ENCODE measurements around the gene GAL3ST3. TPM values are rescaled to one million over a fixed set of nuclear protein-coding genes. Genes with fewer than 3 reads are reported as not detected.

The GAL3ST3 gene
- total RNA-seq, 1 donor from 2014 or later: 0.61 TPM

GRCh38 chr11:66001942-66002647, 46.9 kb downstream of the GAL3ST3 start, which contains the start of the genes BANF1 and EIF1AD:
TSS of gene BANF1 (plus strand) at chr11:66002503. CDS start at chr11:66003251, 748 bp downstream.
TSS of gene EIF1AD (minus strand) at chr11:66002157. CDS start at chr11:66000389, 1,768 bp downstream.
- Mint-ChIP-seq H3K4me1 (ENCODE audit: low read depth, unreplicated experiment) (peaks cover 20% of the 10 kb centered on the region), H3K36me3 (ENCODE audit: low read depth, unreplicated experiment) (peaks cover 14% of the 10 kb centered on the region), H3K4me3 (ENCODE audit: unreplicated experiment) (peak within 1 kb of the TSS; percentile 100), H3K9me3 (ENCODE audit: unreplicated experiment) (no peaks in the 10 kb centered on the region), H3K27ac (ENCODE audit: unreplicated experiment) (peak within 1 kb of the TSS; percentile 98), H3K27me3 (ENCODE audit: low read depth, unreplicated experiment) (no peaks in the 10 kb centered on the region)
- no peak for TF ChIP-seq EZH2 (IDR thresholded peaks at IDR 0.05; ENCODE audit: insufficient read depth, low read length)
- TF ChIP-seq CTCF (IDR thresholded peaks at IDR 0.05; ENCODE audit: insufficient read depth, low read depth, low read length): no peak
- peaks cover 32% of the 10 kb centered on the region for H4K20me1 ChIP-seq (ENCODE audit: insufficient read depth, low read length)
- peak within 1 kb of the TSS; percentile 91 for H3K27ac ChIP-seq (ENCODE audit: low read depth, low read length)
- FAIRE-seq (no peak), DNase-seq (ENCODE audit: low read depth) (peak; percentile 96)
- peaks cover 37% of the 10 kb centered on the region for H3K36me3 ChIP-seq (ENCODE audit: insufficient read depth, low read length)
- H3K4me1 ChIP-seq (ENCODE audit: insufficient read depth, low read length): peaks cover 3% of the 10 kb centered on the region
- no peaks in the 10 kb centered on the region for H3K27me3 ChIP-seq (ENCODE audit: insufficient read depth, low read length)
- peak within 1 kb of the TSS; percentile 95 for H3K9ac ChIP-seq (ENCODE audit: low read length)
- no peaks in the 10 kb centered on the region for H3K9me3 ChIP-seq (ENCODE audit: insufficient read depth, low read depth, low read length)
- H3K4me2 ChIP-seq (ENCODE audit: low read length): peak within 1 kb of the TSS; percentile 96
- peaks cover 52% of the 10 kb centered on the region for H3K79me2 ChIP-seq (ENCODE audit: insufficient read depth, low read length)
- peak within 1 kb of the TSS; percentile 99 for H2AFZ ChIP-seq (ENCODE audit: low read depth, low read length)
- H3K4me3 ChIP-seq (ENCODE audit: insufficient read depth, low read depth, low read length): peak within 1 kb of the TSS; percentile 99

- no peak overlapping the region for H3K4me2 ChIP-seq (ENCODE audit: low read length)
- H3K27me3 ChIP-seq (ENCODE audit: insufficient read depth, low read length): no peaks in the 10 kb centered on the region
- H3K9ac ChIP-seq (ENCODE audit: low read length): no peak overlapping the region
- no peak for DNase-seq (ENCODE audit: low read depth)
- peaks cover 3% of the 10 kb centered on the region for H3K4me1 ChIP-seq (ENCODE audit: insufficient read depth, low read length)
- H3K27ac ChIP-seq (ENCODE audit: low read depth, low read length): no peak overlapping the region
- TF ChIP-seq EZH2 (IDR thresholded peaks at IDR 0.05; ENCODE audit: insufficient read depth, low read length): no peak
- TF ChIP-seq CTCF (IDR thresholded peaks at IDR 0.05; ENCODE audit: insufficient read depth, low read depth, low read length): no peak
- H3K36me3 ChIP-seq (ENCODE audit: insufficient read depth, low read length): peaks cover 27% of the 10 kb centered on the region
- peaks cover 36% of the 10 kb centered on the region for H3K79me2 ChIP-seq (ENCODE audit: insufficient read depth, low read length)
- FAIRE-seq: no peak
- H3K4me3 ChIP-seq (ENCODE audit: insufficient read depth, low read depth, low read length): no peak overlapping the region
- Mint-ChIP-seq H3K27me3 (ENCODE audit: low read depth, unreplicated experiment) (no peaks in the 10 kb centered on the region), H3K36me3 (ENCODE audit: low read depth, unreplicated experiment) (peaks cover 14% of the 10 kb centered on the region), H3K27ac (ENCODE audit: unreplicated experiment) (no peak overlapping the region), H3K9me3 (ENCODE audit: unreplicated experiment) (no peaks in the 10 kb centered on the region), H3K4me1 (ENCODE audit: low read depth, unreplicated experiment) (peaks cover 10% of the 10 kb centered on the region), H3K4me3 (ENCODE audit: unreplicated experiment) (peak overlapping the region; percentile 40)
- peaks cover 32% of the 10 kb centered on the region for H4K20me1 ChIP-seq (ENCODE audit: insufficient read depth, low read length)
- H2AFZ ChIP-seq (ENCODE audit: low read depth, low read length): no peak overlapping the region
- H3K9me3 ChIP-seq (ENCODE audit: insufficient read depth, low read depth, low read length): no peaks in the 10 kb centered on the region
Observed at GRCh38 chr11:65997286-65997685, 51.7 kb downstream of the GAL3ST3 start.

GRCh38 chr11:65992056-65992455, 56.9 kb downstream of the GAL3ST3 start:
- Histone ChIP-seq H2AFZ (ENCODE audit: low read depth, low read length) (no peak overlapping the region), H3K4me3 (ENCODE audit: insufficient read depth, low read depth, low read length) (no peak overlapping the region), H3K9ac (ENCODE audit: low read length) (no peak overlapping the region), H3K79me2 (ENCODE audit: insufficient read depth, low read length) (no peaks in the 10 kb centered on the region), H4K20me1 (ENCODE audit: insufficient read depth, low read length) (peaks cover 3% of the 10 kb centered on the region), H3K27me3 (ENCODE audit: insufficient read depth, low read length) (no peaks in the 10 kb centered on the region), H3K36me3 (ENCODE audit: insufficient read depth, low read length) (no peaks in the 10 kb centered on the region), H3K9me3 (ENCODE audit: insufficient read depth, low read depth, low read length) (no peaks in the 10 kb centered on the region), H3K27ac (ENCODE audit: low read depth, low read length) (no peak overlapping the region), H3K4me2 (ENCODE audit: low read length) (no peak overlapping the region), H3K4me1 (ENCODE audit: insufficient read depth, low read length) (no peaks in the 10 kb centered on the region)
- Mint-ChIP-seq H3K9me3 (ENCODE audit: unreplicated experiment) (no peaks in the 10 kb centered on the region), H3K27ac (ENCODE audit: unreplicated experiment) (no peak overlapping the region), H3K27me3 (ENCODE audit: low read depth, unreplicated experiment) (no peaks in the 10 kb centered on the region), H3K36me3 (ENCODE audit: low read depth, unreplicated experiment) (peaks cover 5% of the 10 kb centered on the region), H3K4me3 (ENCODE audit: unreplicated experiment) (no peak overlapping the region), H3K4me1 (ENCODE audit: low read depth, unreplicated experiment) (no peaks in the 10 kb centered on the region)
- DNase-seq (ENCODE audit: low read depth) (peak; percentile 19), FAIRE-seq (no peak)
- no peak for TF ChIP-seq EZH2 (IDR thresholded peaks at IDR 0.05; ENCODE audit: insufficient read depth, low read length)
- no peak for TF ChIP-seq CTCF (IDR thresholded peaks at IDR 0.05; ENCODE audit: insufficient read depth, low read depth, low read length)
